Testis (tissue), 2 donors: ENCODE results near the gene DACH1.

ENCODE experiments used
- CTCF ChIP-seq, 3 experiments: fragments of 450-650 bp in 2 of 3; fragments of 200-600 bp in 1 of 3; sonication (generic) in 1 of 3; IDR thresholded peaks; one replicate each; pipeline ENCODE4 v1.5.1; 2016 to 2019; ENCODE audit warnings: antibody characterized with exemption in 3 of 3, mild to moderate bottlenecking in 2 of 3, moderate library complexity in 1 of 3
- POLR2A ChIP-seq: fragments of 450-650 bp; IDR thresholded peaks from one replicate; pipeline ENCODE4 v1.6.1; 2017; ENCODE audit warnings: antibody characterized with exemption, mild to moderate bottlenecking, moderate library complexity

- TF ChIP-seq CTCF (IDR thresholded peaks at IDR 0.05) (no peak), POLR2A (no peak)
These were observed 15.2 kb downstream of the DACH1 start for GRCh38 chr13:71851498-71852409.
